H9 (cell line): ENCODE results near the gene PCMT1. TPM values are rescaled to one million over a fixed set of nuclear protein-coding genes. Genes with fewer than 3 reads are reported as not detected.

Source experiments
- DNase-seq: peaks from one replicate; pipeline ENCODE4 v3.0.0-alpha.2; 2017
- H2AFZ ChIP-seq: one replicate; pipeline ENCODE4 v1.6.1; 2013; ENCODE audit warnings: mild to moderate bottlenecking, low read length, control low read depth, moderate library complexity
- H2AK5ac ChIP-seq: 2 replicates; pipeline ENCODE4 v1.6.1; 2013; ENCODE audit warnings: low read length, control low read depth, mixed read lengths; ENCODE audit not compliant: insufficient read length
- H2BK120ac ChIP-seq: one replicate; pipeline ENCODE4 v1.6.1; 2013; ENCODE audit warnings: low read depth, mild to moderate bottlenecking, low read length, control low read depth, inconsistent platforms; ENCODE audit not compliant: poor library complexity, severe bottlenecking
- H2BK12ac ChIP-seq: 2 replicates; pipeline ENCODE4 v1.6.1; 2013; ENCODE audit warnings: low read length, control low read depth, mixed read lengths, low read depth; ENCODE audit not compliant: insufficient read length
- H2BK15ac ChIP-seq: 2 replicates; pipeline ENCODE4 v1.6.1; 2013; ENCODE audit warnings: low read depth, low read length, control low read depth
- H2BK20ac ChIP-seq: one replicate; pipeline ENCODE4 v1.6.1; 2013; ENCODE audit warnings: low read depth, mild to moderate bottlenecking, low read length, control low read depth, inconsistent platforms; ENCODE audit not compliant: poor library complexity, severe bottlenecking
- H2BK5ac ChIP-seq: 2 replicates; pipeline ENCODE4 v1.6.1; 2013; ENCODE audit warnings: low read length, control low read depth, mixed read lengths; ENCODE audit not compliant: insufficient read length
- H3K14ac ChIP-seq: 2 replicates; pipeline ENCODE4 v1.6.1; 2013; ENCODE audit warnings: low read length, control low read depth; ENCODE audit not compliant: insufficient read depth
- H3K18ac ChIP-seq: 2 replicates; pipeline ENCODE4 v1.6.1; 2013; ENCODE audit warnings: low read depth, mild to moderate bottlenecking, mixed read lengths, low read length, control low read depth; ENCODE audit not compliant: insufficient read length
- H3K23ac ChIP-seq: 2 replicates; pipeline ENCODE4 v1.6.1; 2013; ENCODE audit warnings: low read length, control low read depth, mixed read lengths, low read depth; ENCODE audit not compliant: insufficient read length
- H3K23me2 ChIP-seq: 2 replicates; pipeline ENCODE4 v1.6.1; 2013; ENCODE audit warnings: low read depth, mild to moderate bottlenecking, mixed read lengths, low read length, control low read depth; ENCODE audit not compliant: insufficient read length, poor library complexity, severe bottlenecking
- H3K27ac ChIP-seq: 2 replicates; pipeline ENCODE4 v1.5.1; 2013; ENCODE audit warnings: low read length, control low read depth, mixed read lengths, low read depth; ENCODE audit not compliant: insufficient read length
- H3K27me3 ChIP-seq: 2 replicates; pipeline ENCODE4 v1.6.1; 2013; ENCODE audit warnings: low read length, control low read depth, inconsistent platforms; ENCODE audit not compliant: insufficient read depth
- H3K4ac ChIP-seq: 2 replicates; pipeline ENCODE4 v1.6.1; 2013; ENCODE audit warnings: low read depth, mild to moderate bottlenecking, control low read depth, inconsistent platforms, low read length, moderate library complexity
- H3K4me1 ChIP-seq: 2 replicates; pipeline ENCODE4 v1.6.1; 2013; ENCODE audit warnings: low read length, control low read depth, inconsistent platforms; ENCODE audit not compliant: insufficient read depth
- H3K4me2 ChIP-seq: 2 replicates; pipeline ENCODE4 v1.6.1; 2013; ENCODE audit warnings: low read length, control low read depth, mixed read lengths; ENCODE audit not compliant: insufficient read length, insufficient read depth
- H3K56ac ChIP-seq: 2 replicates; pipeline ENCODE4 v1.6.1; 2013; ENCODE audit warnings: low read depth, mild to moderate bottlenecking, mixed read lengths, low read length, control low read depth; ENCODE audit not compliant: insufficient read length
- H3K79me1 ChIP-seq: 2 replicates; pipeline ENCODE4 v1.6.1; 2013; ENCODE audit warnings: low read depth, mild to moderate bottlenecking, moderate library complexity, low read length, control low read depth, inconsistent platforms; ENCODE audit not compliant: insufficient read depth, poor library complexity, severe bottlenecking
- H3K79me2 ChIP-seq: 2 replicates; pipeline ENCODE4 v1.6.1; 2013; ENCODE audit warnings: low read length, control low read depth, inconsistent platforms; ENCODE audit not compliant: insufficient read depth
- H3K9ac ChIP-seq: 2 replicates; pipeline ENCODE4 v1.6.1; 2013; ENCODE audit warnings: low read length, control low read depth, mixed read lengths; ENCODE audit not compliant: insufficient read length; ENCODE audit errors: extremely low read depth
- H3K9me3 ChIP-seq: one replicate; pipeline ENCODE4 v1.6.1; 2013; ENCODE audit warnings: low read depth, low read length, inconsistent platforms; ENCODE audit not compliant: control insufficient read depth
- H3T11ph ChIP-seq: one replicate; pipeline ENCODE4 v1.6.1; 2013; ENCODE audit warnings: mild to moderate bottlenecking, low read length, control low read depth, inconsistent platforms
- H4K20me1 ChIP-seq: one replicate; pipeline ENCODE4 v1.6.1; 2013; ENCODE audit not compliant: control insufficient read depth, insufficient read length, insufficient read depth
- H4K5ac ChIP-seq: 2 replicates; pipeline ENCODE4 v1.6.1; 2013; ENCODE audit warnings: low read depth, mild to moderate bottlenecking, mixed read lengths, low read length, control low read depth; ENCODE audit not compliant: insufficient read length
- H4K8ac ChIP-seq: replicated peaks from 2 replicates; pipeline ENCODE4 v1.6.1; 2013; ENCODE audit warnings: low read length, control low read depth, mixed read lengths, low read depth; ENCODE audit not compliant: insufficient read length
- H4K91ac ChIP-seq: 2 replicates; pipeline ENCODE4 v1.6.1; 2013; ENCODE audit warnings: low read depth, mild to moderate bottlenecking, moderate library complexity, mixed read lengths, low read length, control low read depth; ENCODE audit not compliant: insufficient read length
- H3K27ac Mint-ChIP-seq, 3 experiments: 2 replicates in 2 of 3; 3 replicates in 1 of 3; pipeline ENCODE4 v1.8.0; 2020 to 2021; ENCODE audit warnings: mixed read lengths in 3 of 3, mild to moderate bottlenecking in 1 of 3, moderate library complexity in 1 of 3
- H3K27me3 Mint-ChIP-seq: 2 replicates; pipeline ENCODE4 v1.8.0; 2021; ENCODE audit warnings: low read depth, mild to moderate bottlenecking, moderate library complexity, mixed read lengths
- H3K36me3 Mint-ChIP-seq, 3 experiments: 2 replicates in 2 of 3; 3 replicates in 1 of 3; pipeline ENCODE4 v1.8.0; 2020 to 2021; ENCODE audit warnings: low read depth in 3 of 3, mixed read lengths in 3 of 3; ENCODE audit not compliant: insufficient read depth in 1 of 3
- H3K4me1 Mint-ChIP-seq, 2 experiments: 2 replicates each; pipeline ENCODE4 v1.8.0; 2020; ENCODE audit warnings: mixed read lengths in 2 of 2
- H3K4me3 Mint-ChIP-seq, 2 experiments: 2 replicates in 1 of 2; 3 replicates in 1 of 2; pipeline ENCODE4 v1.8.0; 2020 to 2021; ENCODE audit warnings: mild to moderate bottlenecking in 2 of 2, mixed read lengths in 2 of 2, moderate library complexity in 1 of 2
- H3K9me3 Mint-ChIP-seq, 2 experiments: 2 replicates in 1 of 2; 3 replicates in 1 of 2; pipeline ENCODE4 v1.8.0; 2020; ENCODE audit warnings: mild to moderate bottlenecking in 2 of 2, mixed read lengths in 2 of 2, moderate library complexity in 1 of 2
- WGBS: extraction: QIAGEN DNeasy Blood & Tissue Kit; methylation state at CpG from one replicate; pipeline ENCODE4 v1.1.7; 2013; ENCODE audit warnings: missing lambda C conversion rate, low lambda C conversion rate, mixed read lengths; ENCODE audit not compliant: insufficient read length; ENCODE audit errors: extremely low coverage; 5-methylcytosine and 5-hydroxymethylcytosine counted together
- total RNA-seq: library from RNA; stranded (reverse); gene quantifications from 2 replicates; pipeline ENCODE4 v1.2.1, GENCODE V29; 2021
- TF ChIP-seq, protein P1 (sequence below): fragments of 200-600 bp; sonication (generic); conservative IDR thresholded peaks from 3 replicates; pipeline ENCODE4 v1.8.0; 2021; ENCODE audit warnings: antibody characterized with exemption, mild to moderate bottlenecking

PCMT1 gene
- total RNA-seq, 1 experiment from 2014 or later = 98.3 TPM

DNA sequence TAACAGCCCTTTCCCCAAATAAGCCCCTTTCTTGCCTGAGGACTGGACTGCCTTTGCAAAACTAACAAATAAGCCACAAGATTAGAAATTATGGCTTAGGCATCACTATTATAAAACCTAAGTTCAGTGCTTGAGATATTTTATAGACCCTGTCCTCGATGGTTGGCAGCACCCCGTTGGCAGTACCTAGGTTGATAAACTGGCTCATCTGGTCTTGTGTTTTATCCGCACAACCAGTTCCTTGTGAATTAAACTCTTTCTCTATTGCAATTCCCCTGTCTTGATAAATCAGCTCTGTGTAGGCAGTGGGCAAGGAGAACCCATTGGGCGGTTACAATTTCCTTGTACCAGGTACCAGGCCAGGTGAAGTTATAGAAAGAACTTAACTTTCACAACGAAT, 108.0 kb downstream of the PCMT1 start:
- DNase-seq = no peak
- H4K5ac ChIP-seq = no peak overlapping the region
- H2BK12ac ChIP-seq = no peak overlapping the region
- H3K4ac ChIP-seq = no peak overlapping the region
- no peak overlapping the region for H3K18ac ChIP-seq
- no peaks in the 10 kb centered on the region for H3K79me2 ChIP-seq
- H3K9ac ChIP-seq = no peak overlapping the region
- Mint-ChIP-seq H3K9me3 (no peaks in the 10 kb centered on the region), H3K27ac (no peak overlapping the region), H3K4me3 (no peak overlapping the region), H3K27me3 (peaks cover 12% of the 10 kb centered on the region), H3K36me3 (no peaks in the 10 kb centered on the region; a peak in 1 of 7 replicates), H3K4me1 (peaks cover 52 to 53% of the 10 kb centered on the region in 2 experiments)
- H2BK15ac ChIP-seq = no peak overlapping the region
- WGBS = no CpG with 5 or more reads among the region's 5 CpGs
- H3K9me3 ChIP-seq = no peaks in the 10 kb centered on the region
- no peak overlapping the region for H3K27ac ChIP-seq
- H2AFZ ChIP-seq = no peak overlapping the region
- no peaks in the 10 kb centered on the region for H3K27me3 ChIP-seq
- no peak overlapping the region for H4K91ac ChIP-seq
- H4K20me1 ChIP-seq = peaks cover 3% of the 10 kb centered on the region
- no peak overlapping the region for H3K4me2 ChIP-seq
- no peak overlapping the region for H3K56ac ChIP-seq
- H2AK5ac ChIP-seq = no peak overlapping the region
- peaks cover 2% of the 10 kb centered on the region; the same call in 1 of the 2 replicates for H3K4me1 ChIP-seq
- no peak overlapping the region for H2BK20ac ChIP-seq
- no peak overlapping the region for H3T11ph ChIP-seq
- no peak overlapping the region for H3K23ac ChIP-seq
- no peak overlapping the region for H4K8ac ChIP-seq
- H3K79me1 ChIP-seq = peaks cover 2% of the 10 kb centered on the region
- no peak overlapping the region for H3K14ac ChIP-seq
- no peak overlapping the region for H2BK5ac ChIP-seq
- H3K23me2 ChIP-seq = no peaks in the 10 kb centered on the region
- no peak overlapping the region for H2BK120ac ChIP-seq
- TF ChIP-seq, protein P1, sequence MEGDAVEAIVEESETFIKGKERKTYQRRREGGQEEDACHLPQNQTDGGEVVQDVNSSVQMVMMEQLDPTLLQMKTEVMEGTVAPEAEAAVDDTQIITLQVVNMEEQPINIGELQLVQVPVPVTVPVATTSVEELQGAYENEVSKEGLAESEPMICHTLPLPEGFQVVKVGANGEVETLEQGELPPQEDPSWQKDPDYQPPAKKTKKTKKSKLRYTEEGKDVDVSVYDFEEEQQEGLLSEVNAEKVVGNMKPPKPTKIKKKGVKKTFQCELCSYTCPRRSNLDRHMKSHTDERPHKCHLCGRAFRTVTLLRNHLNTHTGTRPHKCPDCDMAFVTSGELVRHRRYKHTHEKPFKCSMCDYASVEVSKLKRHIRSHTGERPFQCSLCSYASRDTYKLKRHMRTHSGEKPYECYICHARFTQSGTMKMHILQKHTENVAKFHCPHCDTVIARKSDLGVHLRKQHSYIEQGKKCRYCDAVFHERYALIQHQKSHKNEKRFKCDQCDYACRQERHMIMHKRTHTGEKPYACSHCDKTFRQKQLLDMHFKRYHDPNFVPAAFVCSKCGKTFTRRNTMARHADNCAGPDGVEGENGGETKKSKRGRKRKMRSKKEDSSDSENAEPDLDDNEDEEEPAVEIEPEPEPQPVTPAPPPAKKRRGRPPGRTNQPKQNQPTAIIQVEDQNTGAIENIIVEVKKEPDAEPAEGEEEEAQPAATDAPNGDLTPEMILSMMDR = no peak
